ENCODE data around the gene MMP17.
"Not testable (repeated sequence)": the region's sequence is repeated elsewhere in the genome, so short reads cannot be mapped to it uniquely, and the experiment has no call there.

Gene MMP17

DNA sequence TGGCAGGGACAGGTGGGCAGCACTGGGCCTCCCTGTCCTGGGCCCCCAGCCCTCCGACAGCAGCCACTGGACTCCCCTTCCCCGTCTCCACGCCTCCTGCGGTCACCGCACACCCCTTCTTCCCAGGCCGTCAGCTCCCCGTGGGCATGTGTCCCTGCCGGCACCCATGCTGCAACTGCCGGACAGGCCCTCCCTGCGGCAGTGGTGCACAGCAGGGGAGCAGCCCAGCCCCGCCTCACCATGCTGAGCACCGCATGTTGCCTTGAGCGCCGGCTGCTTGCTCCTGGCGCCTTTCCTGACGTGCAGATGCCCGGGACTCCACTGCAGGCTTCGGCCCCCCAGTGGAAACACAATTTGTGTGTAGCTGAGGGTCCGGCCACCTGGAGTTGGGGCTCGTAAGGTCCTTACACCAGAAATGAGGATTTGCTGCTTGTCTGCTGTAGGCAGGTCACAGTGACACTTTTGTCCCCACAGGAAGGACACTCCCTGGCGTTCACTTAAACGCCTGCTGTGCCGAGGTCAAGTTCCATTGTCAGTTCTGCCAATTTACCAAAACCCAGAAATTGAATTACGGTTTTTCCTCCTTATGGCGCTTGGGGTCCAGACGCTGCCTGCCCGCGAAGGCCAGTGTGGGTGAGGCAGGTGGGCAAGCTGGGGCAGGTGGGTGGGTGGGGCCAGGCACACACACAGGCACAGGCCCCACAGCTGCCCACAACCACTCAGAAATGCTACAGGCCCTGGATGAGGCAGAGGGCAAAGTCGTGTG lies 28.2 kb upstream of the MMP17 start:
- no peak for DNase-seq
- no peak overlapping the region for H3K4me3 ChIP-seq (ENCODE audit: insufficient read depth, low read depth, low read length, poor library complexity, severe bottlenecking)
- H3K27ac ChIP-seq (ENCODE audit: insufficient read depth, low read length, poor library complexity, severe bottlenecking) = no peak overlapping the region
- H3K27me3 ChIP-seq (replicated peaks; ENCODE audit: control insufficient read depth, insufficient read depth, low read length, poor library complexity, severe bottlenecking) = no peaks in the 10 kb centered on the region
- peaks cover 56% of the 10 kb centered on the region for H3K36me3 ChIP-seq (ENCODE audit: control insufficient read depth, insufficient read depth, low read length)
- no peaks in the 10 kb centered on the region for H3K9me3 ChIP-seq (ENCODE audit: control insufficient read depth, low read length)
- H3K4me1 ChIP-seq (ENCODE audit: control insufficient read depth, insufficient read depth, low read length, poor library complexity, severe bottlenecking) = no peaks in the 10 kb centered on the region

DNA sequence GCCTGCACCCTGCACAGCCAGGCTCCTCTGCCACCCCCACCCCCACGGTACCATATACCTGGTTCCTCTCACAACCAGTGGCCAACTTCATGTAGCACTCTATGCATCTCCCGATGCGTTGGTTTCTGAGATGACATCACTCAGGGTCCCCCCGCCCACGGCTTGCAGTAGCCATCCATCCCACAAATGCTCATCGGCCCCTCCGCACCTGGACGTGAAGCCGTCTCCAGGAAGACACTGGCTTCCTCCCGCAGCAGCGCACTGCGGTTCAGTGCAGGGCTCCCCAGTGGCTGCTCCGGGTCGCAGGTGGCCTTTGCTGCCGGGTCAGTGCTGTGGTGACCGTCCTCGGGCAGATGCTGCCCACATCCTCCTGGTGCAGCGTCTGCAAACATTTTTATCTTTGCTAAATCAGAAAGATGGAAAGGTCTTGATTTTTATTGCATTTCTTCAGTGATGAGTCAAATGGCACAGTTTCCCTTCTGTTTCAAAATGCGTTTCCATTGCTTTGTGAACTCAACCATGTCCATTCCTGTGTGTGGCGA lies 27.5 kb upstream of the MMP17 start:
- H3K36me3 ChIP-seq (ENCODE audit: control insufficient read depth, insufficient read depth, low read length) = peaks cover 49% of the 10 kb centered on the region
- no peak overlapping the region for H3K27ac ChIP-seq (ENCODE audit: insufficient read depth, low read length, poor library complexity, severe bottlenecking)
- no peaks in the 10 kb centered on the region for H3K4me1 ChIP-seq (ENCODE audit: control insufficient read depth, insufficient read depth, low read length, poor library complexity, severe bottlenecking)
- no peaks in the 10 kb centered on the region for H3K27me3 ChIP-seq (replicated peaks; ENCODE audit: control insufficient read depth, insufficient read depth, low read length, poor library complexity, severe bottlenecking)
- no peak for DNase-seq
- H3K4me3 ChIP-seq (ENCODE audit: insufficient read depth, low read depth, low read length, poor library complexity, severe bottlenecking) = no peak overlapping the region
- no peaks in the 10 kb centered on the region for H3K9me3 ChIP-seq (ENCODE audit: control insufficient read depth, low read length)

DNA sequence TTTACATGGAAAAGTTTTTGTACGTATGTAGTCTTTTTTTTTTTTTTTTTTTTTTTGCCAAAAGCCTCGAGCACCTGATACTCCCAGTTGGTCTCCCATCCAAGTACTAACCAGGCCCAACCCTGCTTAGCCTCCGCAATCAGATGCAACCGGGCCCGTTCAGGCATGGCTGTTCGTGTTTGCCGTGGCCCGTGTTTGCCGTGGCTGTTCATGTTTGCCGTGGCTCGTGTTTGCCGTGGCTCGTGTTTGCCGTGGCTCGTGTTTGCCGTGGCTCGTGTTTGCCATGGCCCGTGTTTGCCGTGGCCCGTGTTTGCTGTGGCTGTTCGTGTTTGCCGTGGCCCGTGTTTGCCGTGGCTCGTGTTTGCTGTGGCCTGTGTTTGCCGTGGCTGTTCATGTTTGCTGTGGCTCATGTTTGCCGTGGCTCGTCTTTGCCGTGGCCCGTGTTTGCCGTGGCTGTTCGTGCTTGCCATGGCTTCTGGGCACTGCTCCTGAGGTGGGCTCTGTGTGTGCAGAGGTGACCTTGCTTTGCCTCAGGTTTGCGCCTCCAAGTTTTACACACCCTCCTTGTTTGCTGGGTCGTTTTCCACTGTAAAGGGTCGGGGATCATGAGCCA lies 26.8 kb upstream of the MMP17 start:
- no peaks in the 10 kb centered on the region for H3K4me1 ChIP-seq (ENCODE audit: control insufficient read depth, insufficient read depth, low read length, poor library complexity, severe bottlenecking)
- peaks cover 46% of the 10 kb centered on the region for H3K36me3 ChIP-seq (ENCODE audit: control insufficient read depth, insufficient read depth, low read length)
- H3K9me3 ChIP-seq (ENCODE audit: control insufficient read depth, low read length) = no peaks in the 10 kb centered on the region
- H3K4me3 ChIP-seq (ENCODE audit: insufficient read depth, low read depth, low read length, poor library complexity, severe bottlenecking) = no peak overlapping the region
- H3K27ac ChIP-seq (ENCODE audit: insufficient read depth, low read length, poor library complexity, severe bottlenecking) = no peak overlapping the region
- H3K27me3 ChIP-seq (replicated peaks; ENCODE audit: control insufficient read depth, insufficient read depth, low read length, poor library complexity, severe bottlenecking) = no peaks in the 10 kb centered on the region
- no peak for DNase-seq

DNA sequence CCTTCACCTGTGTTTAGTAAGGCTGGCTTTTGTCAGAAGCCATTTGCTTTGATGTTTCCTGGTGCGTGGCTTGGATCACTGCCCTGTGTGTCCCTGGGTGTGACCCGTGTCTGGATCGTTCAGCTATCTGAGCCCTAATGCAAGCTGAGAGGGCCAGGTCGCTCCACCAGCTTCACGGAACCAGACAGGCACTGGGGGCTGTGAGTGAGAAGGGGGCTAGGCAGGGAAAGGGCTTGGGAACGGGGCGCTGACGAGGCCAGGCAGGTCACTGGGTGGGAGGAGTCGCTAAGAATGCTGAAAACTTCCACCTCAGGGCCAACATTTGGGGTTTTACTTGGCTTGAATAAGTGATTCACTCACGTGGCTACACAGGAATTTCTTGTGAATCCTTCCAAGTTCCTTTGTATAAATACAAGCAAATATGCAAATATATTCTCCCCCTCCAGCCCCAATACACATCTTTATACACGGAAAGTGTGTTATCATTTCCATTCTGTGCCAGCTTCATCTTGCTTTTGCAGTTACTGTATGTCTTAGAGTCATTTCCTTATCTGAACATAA lies 24.2 kb upstream of the MMP17 start:
- peaks cover 24% of the 10 kb centered on the region for H3K36me3 ChIP-seq (ENCODE audit: control insufficient read depth, insufficient read depth, low read length)
- H3K27ac ChIP-seq (ENCODE audit: insufficient read depth, low read length, poor library complexity, severe bottlenecking) = no peak overlapping the region
- H3K4me1 ChIP-seq (ENCODE audit: control insufficient read depth, insufficient read depth, low read length, poor library complexity, severe bottlenecking) = no peaks in the 10 kb centered on the region
- H3K9me3 ChIP-seq (ENCODE audit: control insufficient read depth, low read length) = no peaks in the 10 kb centered on the region
- H3K27me3 ChIP-seq (replicated peaks; ENCODE audit: control insufficient read depth, insufficient read depth, low read length, poor library complexity, severe bottlenecking) = no peaks in the 10 kb centered on the region
- no peak overlapping the region for H3K4me3 ChIP-seq (ENCODE audit: insufficient read depth, low read depth, low read length, poor library complexity, severe bottlenecking)
- DNase-seq = no peak

DNA sequence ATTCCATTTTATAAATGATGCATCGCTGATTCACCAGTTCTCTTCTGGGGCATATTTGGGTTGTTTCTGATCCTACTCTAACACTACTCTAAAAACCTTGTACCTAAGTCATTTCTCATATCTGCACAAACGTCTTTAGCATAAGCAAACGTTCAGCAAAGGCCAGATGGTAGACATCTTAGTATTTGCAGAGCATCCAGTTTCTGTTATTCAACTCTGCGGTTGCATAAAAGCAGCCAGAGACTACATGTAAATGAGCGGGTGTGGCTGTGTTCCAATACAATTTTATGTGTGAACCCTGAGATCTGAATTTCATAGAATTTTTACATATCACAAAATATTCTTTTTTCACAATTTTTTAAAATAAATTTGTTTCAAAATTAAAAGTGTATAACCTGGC lies 22.8 kb upstream of the MMP17 start:
- no peak overlapping the region for H3K4me3 ChIP-seq (ENCODE audit: insufficient read depth, low read depth, low read length, poor library complexity, severe bottlenecking)
- H3K4me1 ChIP-seq (ENCODE audit: control insufficient read depth, insufficient read depth, low read length, poor library complexity, severe bottlenecking) = no peaks in the 10 kb centered on the region
- no peaks in the 10 kb centered on the region for H3K9me3 ChIP-seq (ENCODE audit: control insufficient read depth, low read length)
- H3K27ac ChIP-seq (ENCODE audit: insufficient read depth, low read length, poor library complexity, severe bottlenecking) = no peak overlapping the region
- peaks cover 10% of the 10 kb centered on the region for H3K36me3 ChIP-seq (ENCODE audit: control insufficient read depth, insufficient read depth, low read length)
- no peak for DNase-seq
- no peaks in the 10 kb centered on the region for H3K27me3 ChIP-seq (replicated peaks; ENCODE audit: control insufficient read depth, insufficient read depth, low read length, poor library complexity, severe bottlenecking)

DNA sequence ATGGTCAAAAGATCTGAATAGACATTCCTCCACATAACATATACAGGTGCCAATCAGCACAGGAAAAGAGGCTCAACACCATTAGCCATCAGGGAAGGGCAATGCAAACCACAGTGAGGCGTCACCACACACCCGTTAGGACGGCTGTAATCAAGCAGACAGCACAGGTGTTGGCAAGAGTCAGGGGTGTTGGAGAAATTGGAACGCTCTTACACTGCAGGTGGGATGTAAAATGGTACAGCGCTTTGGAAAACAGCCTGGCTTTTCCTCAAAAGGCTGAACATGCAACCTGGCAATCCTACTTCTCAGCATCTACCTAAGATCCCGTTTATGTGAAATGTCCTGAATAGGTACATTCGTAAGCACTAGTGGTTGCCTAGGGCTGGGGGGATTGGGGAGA lies 21.5 kb upstream of the MMP17 start:
- Histone ChIP-seq H3K4me3 (ENCODE audit: insufficient read depth, low read depth, low read length, poor library complexity, severe bottlenecking) (no peak overlapping the region), H3K4me1 (ENCODE audit: control insufficient read depth, insufficient read depth, low read length, poor library complexity, severe bottlenecking) (no peaks in the 10 kb centered on the region), H3K9me3 (ENCODE audit: control insufficient read depth, low read length) (no peaks in the 10 kb centered on the region), H3K27ac (ENCODE audit: insufficient read depth, low read length, poor library complexity, severe bottlenecking) (no peak overlapping the region), H3K36me3 (ENCODE audit: control insufficient read depth, insufficient read depth, low read length) (peaks cover 6% of the 10 kb centered on the region), H3K27me3 (replicated peaks; ENCODE audit: control insufficient read depth, insufficient read depth, low read length, poor library complexity, severe bottlenecking) (no peaks in the 10 kb centered on the region)
- DNase-seq = no peak

DNA sequence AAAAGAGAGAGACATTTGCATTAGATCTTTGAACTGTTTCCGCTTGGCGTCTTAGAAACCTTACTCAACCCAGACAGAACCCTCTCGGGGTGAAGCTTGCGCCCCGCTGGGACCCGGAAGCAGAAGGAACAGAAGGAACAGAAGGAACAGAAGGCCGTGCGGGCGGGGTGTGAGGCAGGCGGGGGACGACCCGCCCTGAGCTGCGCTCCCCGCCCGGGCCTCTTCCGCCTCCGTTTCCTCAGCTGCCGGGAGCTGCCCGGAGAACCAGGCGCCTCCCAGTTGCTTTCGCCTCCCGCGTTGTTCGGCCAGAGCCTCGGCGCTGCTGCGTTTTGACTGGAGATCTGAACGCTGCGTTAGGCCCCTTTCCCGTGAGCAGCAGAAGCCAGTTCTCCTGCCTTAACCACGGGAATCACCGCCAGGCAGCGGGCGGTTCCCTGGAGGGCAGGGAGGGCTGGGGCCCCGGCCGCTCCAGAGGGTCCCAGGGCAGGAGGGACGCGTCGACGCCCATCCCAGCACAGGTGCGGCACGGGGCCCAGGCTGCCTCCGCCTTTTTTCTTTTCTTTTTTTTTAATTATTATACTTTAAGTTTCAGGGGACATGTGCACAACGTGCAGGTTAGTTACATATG lies 19.3 kb upstream of the MMP17 start:
- Histone ChIP-seq H3K27ac (ENCODE audit: insufficient read depth, low read length, poor library complexity, severe bottlenecking) (no peak overlapping the region), H3K4me3 (ENCODE audit: insufficient read depth, low read depth, low read length, poor library complexity, severe bottlenecking) (peak overlapping the region; percentile 39)

DNA sequence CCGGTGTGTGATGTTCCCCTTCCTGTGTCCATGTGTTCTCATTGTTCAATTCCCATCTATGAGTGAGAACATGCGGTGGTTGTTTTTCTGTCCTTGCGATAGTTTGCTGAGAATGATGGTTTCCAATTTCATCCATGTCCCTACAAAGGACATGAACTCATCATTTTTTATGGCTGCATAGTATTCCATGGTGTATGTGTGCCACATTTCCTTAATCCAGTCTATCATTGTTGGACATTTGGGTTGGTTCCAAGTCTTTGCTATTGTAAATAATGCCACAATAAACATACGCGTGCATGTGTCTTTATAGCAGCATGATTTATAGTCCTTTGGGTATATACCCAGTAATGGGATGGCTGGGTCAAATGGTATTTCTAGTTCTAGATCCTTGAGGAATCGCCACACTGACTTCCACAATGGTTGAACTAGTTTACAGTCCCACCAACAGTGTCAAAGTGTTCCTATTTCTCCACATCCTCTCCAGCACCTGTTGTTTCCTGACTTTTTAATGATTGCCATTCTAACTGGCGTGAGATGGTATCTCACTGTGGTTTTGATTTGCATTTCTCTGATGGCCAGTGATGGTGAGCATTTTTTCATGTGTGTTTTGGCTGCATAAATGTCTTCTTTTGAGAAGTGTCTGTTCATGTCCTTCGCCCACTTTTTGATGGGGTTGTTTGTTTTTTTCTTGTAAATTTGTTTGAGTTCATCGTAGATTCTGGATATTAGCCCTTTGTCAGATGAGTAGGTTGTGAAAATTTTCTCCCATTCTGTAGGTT lies 18.5 kb upstream of the MMP17 start:
- H3K4me3 ChIP-seq (ENCODE audit: insufficient read depth, low read depth, low read length, poor library complexity, severe bottlenecking); H3K36me3 ChIP-seq (ENCODE audit: control insufficient read depth, insufficient read depth, low read length): not testable (repeated sequence)

More for the DNA sequence above, 19.3 kb upstream of the MMP17 start:
- H3K36me3 ChIP-seq (ENCODE audit: control insufficient read depth, insufficient read depth, low read length) = no peaks in the 10 kb centered on the region
- H3K27me3 ChIP-seq (replicated peaks; ENCODE audit: control insufficient read depth, insufficient read depth, low read length, poor library complexity, severe bottlenecking) = no peaks in the 10 kb centered on the region
- peaks cover 2% of the 10 kb centered on the region for H3K9me3 ChIP-seq (ENCODE audit: control insufficient read depth, low read length)
- no peak for DNase-seq
- H3K4me1 ChIP-seq (ENCODE audit: control insufficient read depth, insufficient read depth, low read length, poor library complexity, severe bottlenecking) = no peaks in the 10 kb centered on the region

DNA sequence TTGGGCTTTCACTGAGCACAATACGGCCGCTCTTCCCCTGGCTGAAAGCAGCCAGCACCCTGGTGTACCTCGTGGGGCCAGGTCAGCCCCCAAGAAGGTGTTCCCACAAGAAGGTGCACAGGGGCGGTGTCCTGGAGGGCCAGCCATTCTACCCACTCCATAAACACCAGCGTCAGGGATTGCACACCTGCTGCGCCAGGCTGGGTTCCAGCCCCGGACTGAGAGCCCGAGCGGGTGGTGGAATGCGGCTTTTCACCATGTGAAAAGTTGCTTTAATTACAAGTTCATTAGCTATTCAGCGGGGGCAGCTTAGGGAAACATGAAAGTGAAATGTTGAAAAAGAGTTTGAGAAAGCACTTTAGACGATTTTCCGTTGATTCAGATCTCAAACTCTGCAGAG lies 17.5 kb upstream of the MMP17 start:
- DNase-seq = no peak
- H3K27ac ChIP-seq (ENCODE audit: insufficient read depth, low read length, poor library complexity, severe bottlenecking) = no peak overlapping the region

More for the DNA sequence above, 18.5 kb upstream of the MMP17 start:
- not testable (repeated sequence) for H3K9me3 ChIP-seq (ENCODE audit: control insufficient read depth, low read length); H3K4me1 ChIP-seq (ENCODE audit: control insufficient read depth, insufficient read depth, low read length, poor library complexity, severe bottlenecking); DNase-seq; H3K27ac ChIP-seq (ENCODE audit: insufficient read depth, low read length, poor library complexity, severe bottlenecking); H3K27me3 ChIP-seq (replicated peaks; ENCODE audit: control insufficient read depth, insufficient read depth, low read length, poor library complexity, severe bottlenecking)

More for the DNA sequence above, 17.5 kb upstream of the MMP17 start:
- Histone ChIP-seq H3K9me3 (ENCODE audit: control insufficient read depth, low read length) (peaks cover 2% of the 10 kb centered on the region), H3K27me3 (replicated peaks; ENCODE audit: control insufficient read depth, insufficient read depth, low read length, poor library complexity, severe bottlenecking) (no peaks in the 10 kb centered on the region), H3K4me1 (ENCODE audit: control insufficient read depth, insufficient read depth, low read length, poor library complexity, severe bottlenecking) (no peaks in the 10 kb centered on the region), H3K4me3 (ENCODE audit: insufficient read depth, low read depth, low read length, poor library complexity, severe bottlenecking) (no peak overlapping the region), H3K36me3 (ENCODE audit: control insufficient read depth, insufficient read depth, low read length) (no peaks in the 10 kb centered on the region)
